NT2/D1 (cell line): ENCODE measurements around the gene NR0B2.

Source experiments
- YY1 ChIP-seq: IDR thresholded peaks from 2 replicates; pipeline ENCODE4 v1.6.1; 2011; ENCODE audit not compliant: insufficient read length, insufficient read depth
- ZNF274 ChIP-seq: IDR thresholded peaks from 2 replicates; pipeline ENCODE4 v1.6.1; 2011; ENCODE audit warnings: mild to moderate bottlenecking, low read depth, low read length

DNA sequence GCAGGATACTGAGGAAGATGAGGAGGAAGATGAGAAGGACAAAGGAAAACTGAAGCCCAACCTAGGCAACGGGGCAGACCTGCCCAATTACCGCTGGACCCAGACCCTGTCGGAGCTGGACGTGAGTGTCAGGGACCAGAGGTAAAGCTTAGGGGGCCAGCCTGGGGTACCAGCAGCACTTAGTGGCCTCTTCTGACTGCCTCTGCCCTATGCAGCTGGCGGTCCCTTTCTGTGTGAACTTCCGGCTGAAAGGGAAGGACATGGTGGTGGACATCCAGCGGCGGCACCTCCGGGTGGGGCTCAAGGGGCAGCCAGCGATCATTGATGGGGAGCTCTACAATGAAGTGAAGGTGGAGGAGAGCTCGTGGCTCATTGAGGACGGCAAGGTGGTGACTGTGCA is 28.9 kb upstream of the NR0B2 start:
- TF ChIP-seq ZNF274 (no peak), YY1 (no peak)
